ENCODE results near the gene CSNK1E.

CSNK1E gene

GRCh38 chr22:38347181-38347943, 30.1 kb upstream of the CSNK1E start:
- ATAC-seq: no peak
- no peak for TF ChIP-seq CSRNP3 (CRISPR knock-in tag; IDR thresholded peaks at IDR 0.05)
- no peak for TF ChIP-seq TOX (CRISPR knock-in tag; IDR thresholded peaks at IDR 0.05; ENCODE audit: borderline replicate concordance)
- TF ChIP-seq ESRRG (CRISPR knock-in tag; IDR thresholded peaks at IDR 0.05): no peak
- no peak for TF ChIP-seq TSHZ2 (CRISPR knock-in tag; IDR thresholded peaks at IDR 0.05)
- TF ChIP-seq ZFP30 (CRISPR knock-in tag; IDR thresholded peaks at IDR 0.05): no peak
- TF ChIP-seq TCF4 (CRISPR knock-in tag; IDR thresholded peaks at IDR 0.05; ENCODE audit: borderline replicate concordance): no peak
- TF ChIP-seq RARB (CRISPR knock-in tag; IDR thresholded peaks at IDR 0.05): no peak
- TF ChIP-seq ZNF8 (CRISPR knock-in tag; IDR thresholded peaks at IDR 0.05): no peak

GRCh38 chr22:38346506-38346905, 29.3 kb upstream of the CSNK1E start:
- no peak for ATAC-seq
- TF ChIP-seq SNAI2 (CRISPR knock-in tag; IDR thresholded peaks at IDR 0.05) (no peak), BACH2 (CRISPR knock-in tag; IDR thresholded peaks at IDR 0.05; ENCODE audit: borderline replicate concordance) (no peak), OSR1 (CRISPR knock-in tag; IDR thresholded peaks at IDR 0.05) (no peak), TOX (CRISPR knock-in tag; IDR thresholded peaks at IDR 0.05; ENCODE audit: borderline replicate concordance) (no peak), GLIS3 (CRISPR knock-in tag; IDR thresholded peaks at IDR 0.05) (no peak), TSHZ2 (CRISPR knock-in tag; IDR thresholded peaks at IDR 0.05) (no peak), PPARA (CRISPR knock-in tag; IDR thresholded peaks at IDR 0.05; ENCODE audit: borderline replicate concordance) (no peak), RARB (CRISPR knock-in tag; IDR thresholded peaks at IDR 0.05) (no peak), TCF4 (CRISPR knock-in tag; IDR thresholded peaks at IDR 0.05; ENCODE audit: borderline replicate concordance) (no peak), ZFP30 (CRISPR knock-in tag; IDR thresholded peaks at IDR 0.05) (no peak)

GRCh38 chr22:38345782-38346181, 28.5 kb upstream of the CSNK1E start:
- no peak for TF ChIP-seq RARB (CRISPR knock-in tag; IDR thresholded peaks at IDR 0.05)
- TF ChIP-seq CREB5 (CRISPR knock-in tag; IDR thresholded peaks at IDR 0.05; ENCODE audit: low read depth): no peak
- no peak for TF ChIP-seq ZNF70 (CRISPR knock-in tag; IDR thresholded peaks at IDR 0.05)
- no peak for TF ChIP-seq SNAI2 (CRISPR knock-in tag; IDR thresholded peaks at IDR 0.05)
- no peak for TF ChIP-seq ARNTL (CRISPR knock-in tag; IDR thresholded peaks at IDR 0.05; ENCODE audit: borderline replicate concordance, low read depth)
- TF ChIP-seq ISL1 (CRISPR knock-in tag; IDR thresholded peaks at IDR 0.05): no peak
- TF ChIP-seq ZFP3 (CRISPR knock-in tag; IDR thresholded peaks at IDR 0.05): no peak
- no peak for TF ChIP-seq ZNF565 (CRISPR knock-in tag; conservative IDR thresholded peaks at IDR 0.05; ENCODE audit: low read depth)
- no peak for TF ChIP-seq BACH2 (CRISPR knock-in tag; IDR thresholded peaks at IDR 0.05; ENCODE audit: borderline replicate concordance)
- TF ChIP-seq CSRNP3 (CRISPR knock-in tag; IDR thresholded peaks at IDR 0.05): no peak
- TF ChIP-seq POU6F1 (CRISPR knock-in tag; IDR thresholded peaks at IDR 0.05; ENCODE audit: borderline replicate concordance, low read depth): no peak
- no peak for TF ChIP-seq ZC3H10 (CRISPR knock-in tag; IDR thresholded peaks at IDR 0.05)
- TF ChIP-seq TSHZ2 (CRISPR knock-in tag; IDR thresholded peaks at IDR 0.05): no peak
- TF ChIP-seq GLIS3 (CRISPR knock-in tag; IDR thresholded peaks at IDR 0.05): no peak
- TF ChIP-seq PPARA (CRISPR knock-in tag; IDR thresholded peaks at IDR 0.05; ENCODE audit: borderline replicate concordance): no peak
- TF ChIP-seq TCF4 (CRISPR knock-in tag; IDR thresholded peaks at IDR 0.05; ENCODE audit: borderline replicate concordance): no peak
- no peak for TF ChIP-seq OSR1 (CRISPR knock-in tag; IDR thresholded peaks at IDR 0.05)
- no peak for ATAC-seq

Data from SK-N-SH treated with all-trans-retinoic acid at 6 μM for 48 hours (cell line).